Gastroesophageal sphincter (tissue), 4 donors: Measurements from ENCODE around the gene SEMA4A. TPM values are rescaled to one million over a fixed set of nuclear protein-coding genes. Genes with fewer than 3 reads are reported as not detected.

Experiments
- ATAC-seq: fragments of 150-250 bp; one replicate; pipeline ENCODE4 v1.9.1; 2016; ENCODE audit warnings: mild to moderate bottlenecking, moderate library complexity
- H3K27ac ChIP-seq, 4 donors: fragments of 200-600 bp; sonication (generic) in 3 of 4; 1 replicate in 3 of 4; 2 replicates in 1 of 4; pipeline ENCODE4 v1.5.1; 2016 to 2019
- H3K27me3 ChIP-seq: fragments of 200-600 bp; sonication (generic); one replicate; pipeline ENCODE4 v1.5.1; 2019
- H3K36me3 ChIP-seq, 2 donors: fragments of 200-600 bp; sonication (generic); one replicate each; pipeline ENCODE4 v1.5.1; 2019; ENCODE audit warnings: control low read depth in 1 of 2
- H3K4me1 ChIP-seq, 3 donors: fragments of 200-600 bp; sonication (generic); 1 replicate in 2 of 3; 2 replicates in 1 of 3; pipeline ENCODE4 v1.5.1; 2016 to 2019; ENCODE audit warnings: control low read depth in 2 of 3
- H3K4me3 ChIP-seq, 2 donors: fragments of 200-600 bp; sonication (generic); one replicate each; pipeline ENCODE4 v1.5.1; 2019; ENCODE audit warnings: mild to moderate bottlenecking in 1 of 2, moderate library complexity in 1 of 2
- H3K9me3 ChIP-seq, 3 donors: fragments of 200-600 bp; sonication (generic); one replicate each; pipeline ENCODE4 v1.5.1; 2017 to 2019; ENCODE audit warnings: control low read depth in 2 of 3
- EP300 ChIP-seq: sonication (generic); formaldehyde crosslinking; IDR thresholded peaks from one replicate; pipeline ENCODE4 v1.6.1; 2017; ENCODE audit warnings: antibody characterized with exemption, mild to moderate bottlenecking
- POLR2A ChIP-seq, 2 donors: fragments of 450-650 bp; IDR thresholded peaks; one replicate each; pipeline ENCODE4 v1.6.1; 2017; ENCODE audit warnings: antibody characterized with exemption in 2 of 2, mild to moderate bottlenecking in 2 of 2, moderate library complexity in 1 of 2
- POLR2AphosphoS5 ChIP-seq: sonication (generic); formaldehyde crosslinking; IDR thresholded peaks from one replicate; pipeline ENCODE4 v1.6.1; 2017; ENCODE audit warnings: antibody characterized with exemption
- WGBS, 2 donors: methylation state at CpG; one replicate each; pipeline ENCODE4 v1.1.5; 2018; ENCODE audit warnings: low coverage in 1 of 2; 5-methylcytosine and 5-hydroxymethylcytosine counted together
- total RNA-seq, 4 donors: library from RNA; depleted of rRNA; stranded (reverse); fragments of >200 nt; gene quantifications; one replicate each; pipeline ENCODE4 v1.1.0, GENCODE V29; 2016
- TF ChIP-seq, protein P1 (sequence below), 4 experiments: fragments of 200-600 bp in 2 of 4; fragments of 450-650 bp in 2 of 4; sonication (generic) in 1 of 4; IDR thresholded peaks; one replicate each; pipeline ENCODE4 v1.5.1; 2017 to 2019; ENCODE audit warnings: antibody characterized with exemption in 4 of 4, mild to moderate bottlenecking in 2 of 4, moderate library complexity in 2 of 4

SEMA4A gene
- total RNA-seq = 1 to 10 TPM; 1.7 to 7.5 (median 3.4) TPM

DNA sequence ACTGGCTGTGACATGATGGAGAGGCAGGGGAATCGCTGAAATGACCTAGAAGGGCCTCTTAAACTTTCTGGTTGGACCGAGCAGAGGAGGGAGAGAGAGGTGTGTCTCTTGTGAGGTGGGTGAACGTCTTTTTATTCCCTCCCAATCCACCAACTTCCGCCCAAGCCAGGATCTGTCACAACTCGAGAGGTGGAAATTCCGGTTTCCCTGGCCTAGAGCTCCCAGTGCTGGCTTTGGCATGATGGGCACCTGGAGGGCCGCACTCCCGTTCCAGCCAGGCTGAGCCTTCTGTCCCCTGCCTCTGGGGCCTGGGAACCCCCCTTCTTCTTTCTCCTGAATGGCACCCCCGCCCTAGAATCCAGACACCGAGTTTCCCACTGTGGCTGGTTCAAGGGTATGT, at the start of gene SEMA4A:
TSS of gene SEMA4A (plus strand) at position 224 of the 400 bp plus-strand sequence. CDS start 994 bp downstream, outside the sequence.
- TF ChIP-seq POLR2A (IDR thresholded peaks at IDR 0.05) (no peak), POLR2AphosphoS5 (no peak), EP300 (no peak)
- TF ChIP-seq, protein P1, sequence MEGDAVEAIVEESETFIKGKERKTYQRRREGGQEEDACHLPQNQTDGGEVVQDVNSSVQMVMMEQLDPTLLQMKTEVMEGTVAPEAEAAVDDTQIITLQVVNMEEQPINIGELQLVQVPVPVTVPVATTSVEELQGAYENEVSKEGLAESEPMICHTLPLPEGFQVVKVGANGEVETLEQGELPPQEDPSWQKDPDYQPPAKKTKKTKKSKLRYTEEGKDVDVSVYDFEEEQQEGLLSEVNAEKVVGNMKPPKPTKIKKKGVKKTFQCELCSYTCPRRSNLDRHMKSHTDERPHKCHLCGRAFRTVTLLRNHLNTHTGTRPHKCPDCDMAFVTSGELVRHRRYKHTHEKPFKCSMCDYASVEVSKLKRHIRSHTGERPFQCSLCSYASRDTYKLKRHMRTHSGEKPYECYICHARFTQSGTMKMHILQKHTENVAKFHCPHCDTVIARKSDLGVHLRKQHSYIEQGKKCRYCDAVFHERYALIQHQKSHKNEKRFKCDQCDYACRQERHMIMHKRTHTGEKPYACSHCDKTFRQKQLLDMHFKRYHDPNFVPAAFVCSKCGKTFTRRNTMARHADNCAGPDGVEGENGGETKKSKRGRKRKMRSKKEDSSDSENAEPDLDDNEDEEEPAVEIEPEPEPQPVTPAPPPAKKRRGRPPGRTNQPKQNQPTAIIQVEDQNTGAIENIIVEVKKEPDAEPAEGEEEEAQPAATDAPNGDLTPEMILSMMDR (IDR thresholded peaks at IDR 0.05) = no peak
- Histone ChIP-seq H3K27ac (no peak within 1 kb of the TSS), H3K4me1 (no peaks in the 10 kb centered on the region), H3K27me3 (peaks cover 41% of the 10 kb centered on the region), H3K36me3 (no peaks in the 10 kb centered on the region), H3K9me3 (no peaks in the 10 kb centered on the region), H3K4me3 (no peak within 1 kb of the TSS)
- no peak for ATAC-seq
- 79 to 92% methylated on average over 2 to 6 of the region's 10 CpGs for WGBS, 2 donors

DNA sequence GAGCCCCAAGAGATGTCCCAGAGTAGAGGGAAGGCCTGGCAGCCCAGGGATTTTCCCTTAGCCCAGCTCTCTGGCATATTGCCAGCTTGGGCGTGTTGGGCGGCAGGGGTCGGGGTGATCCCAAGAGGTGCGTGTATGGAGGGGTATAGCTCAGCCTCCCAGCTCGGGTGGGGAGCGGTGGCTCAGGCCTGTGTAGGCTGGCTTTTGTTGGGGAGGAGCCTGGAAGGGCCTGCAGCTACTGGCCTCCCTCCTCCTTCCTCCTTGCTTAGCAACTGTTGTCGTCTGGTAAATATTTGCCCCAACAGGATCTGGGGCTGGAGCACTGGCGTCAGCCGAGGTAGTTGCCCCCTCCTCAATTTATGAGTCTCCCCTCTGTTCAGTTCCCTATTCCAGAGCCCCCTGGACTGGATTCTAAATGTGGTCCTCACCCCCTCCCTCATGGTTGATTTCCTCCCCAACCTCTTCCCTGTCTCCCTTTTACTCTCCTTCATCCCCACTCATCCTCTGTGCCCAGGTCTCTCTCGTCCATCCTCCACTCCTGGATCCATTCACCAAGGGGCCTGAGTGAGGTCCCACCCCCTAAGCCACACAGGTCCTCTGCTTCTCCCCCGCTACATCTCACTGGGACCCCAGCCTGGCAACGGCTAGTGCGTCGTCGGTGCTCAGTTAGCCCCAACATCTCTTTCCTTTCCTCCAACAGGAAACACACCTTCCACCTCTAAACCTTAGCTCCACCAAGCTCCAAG, 49.1 kb upstream of the SEMA4A start:
- H3K36me3 ChIP-seq = no peaks in the 10 kb centered on the region
- H3K4me3 ChIP-seq = peak overlapping the region in 1 of 2 donors; percentile 10
- WGBS, 2 donors = 0 to 24% methylated on average over 1 to 11 of the region's 15 CpGs
- peaks cover 18 to 83% (median 63%) of the 10 kb centered on the region in 3 donors for H3K4me1 ChIP-seq
- ATAC-seq = peak; percentile 52
- no peaks in the 10 kb centered on the region for H3K27me3 ChIP-seq
- TF ChIP-seq, protein P1 (IDR thresholded peaks at IDR 0.05) = no peak
- peak; percentile 40 for TF ChIP-seq POLR2AphosphoS5
- H3K27ac ChIP-seq = peak overlapping the region; percentile 87 to 98 (median 96)
- H3K9me3 ChIP-seq = no peaks in the 10 kb centered on the region

DNA sequence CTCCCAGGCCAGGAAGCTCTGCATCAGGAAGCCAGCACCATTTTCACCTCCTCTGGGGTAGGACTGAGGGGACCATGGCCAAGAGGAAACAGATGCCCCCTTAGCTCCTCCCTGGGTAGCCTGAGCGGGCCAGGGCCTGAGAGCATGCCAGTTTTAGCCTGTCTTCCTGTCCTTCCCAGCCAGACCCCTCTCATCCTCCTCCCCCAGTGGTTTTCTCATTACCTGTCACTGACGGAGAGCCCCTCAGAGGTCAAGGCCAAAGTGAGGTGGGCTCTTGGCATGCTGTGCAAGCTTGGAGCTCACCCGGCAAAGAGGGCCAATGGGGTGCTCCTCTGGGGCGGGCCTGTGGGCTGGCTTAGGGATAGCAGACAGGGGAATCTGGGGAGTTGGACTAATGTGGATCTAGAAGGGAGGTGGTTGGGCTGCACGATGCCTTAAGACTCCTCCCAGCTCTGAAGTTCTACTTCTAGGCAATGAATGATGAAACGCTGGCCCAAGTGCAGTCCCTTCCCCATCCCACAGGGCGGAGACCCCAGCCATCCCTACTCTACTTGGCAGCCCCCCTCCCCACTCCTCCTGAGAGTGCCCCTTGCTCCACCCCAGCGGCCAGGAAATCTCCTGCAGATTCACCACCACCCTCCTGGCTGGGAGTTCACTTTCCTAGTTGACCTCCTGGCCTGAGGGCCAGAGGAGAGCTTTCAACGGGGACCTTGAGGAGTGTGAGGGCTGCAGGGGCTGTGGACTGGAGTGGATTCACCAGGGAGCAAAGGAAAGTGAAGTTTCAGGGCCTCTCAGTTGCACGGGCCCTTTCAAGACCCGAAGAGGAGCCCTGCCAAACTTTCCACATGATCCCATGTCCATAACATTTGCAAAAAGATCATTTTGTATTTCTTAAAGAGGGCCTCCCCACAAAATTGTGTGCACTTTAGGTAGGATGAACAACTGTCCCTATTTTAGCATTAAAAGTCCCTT, 48.2 kb upstream of the SEMA4A start:
- Histone ChIP-seq H3K27ac (peak overlapping the region; percentile 87 to 98 (median 96)), H3K4me3 (peak overlapping the region; percentile 27 to 53), H3K9me3 (no peaks in the 10 kb centered on the region), H3K27me3 (no peaks in the 10 kb centered on the region), H3K36me3 (no peaks in the 10 kb centered on the region), H3K4me1 (peaks cover 18 to 82% (median 63%) of the 10 kb centered on the region in 3 donors)
- no peak for ATAC-seq
- WGBS, 2 donors = 7 to 13% methylated on average over 3 of the region's 11 CpGs
- no peak for TF ChIP-seq EP300
- no peak for TF ChIP-seq POLR2A (IDR thresholded peaks at IDR 0.05)
- TF ChIP-seq POLR2AphosphoS5 = no peak
- TF ChIP-seq, protein P1 (IDR thresholded peaks at IDR 0.05) = no peak

DNA sequence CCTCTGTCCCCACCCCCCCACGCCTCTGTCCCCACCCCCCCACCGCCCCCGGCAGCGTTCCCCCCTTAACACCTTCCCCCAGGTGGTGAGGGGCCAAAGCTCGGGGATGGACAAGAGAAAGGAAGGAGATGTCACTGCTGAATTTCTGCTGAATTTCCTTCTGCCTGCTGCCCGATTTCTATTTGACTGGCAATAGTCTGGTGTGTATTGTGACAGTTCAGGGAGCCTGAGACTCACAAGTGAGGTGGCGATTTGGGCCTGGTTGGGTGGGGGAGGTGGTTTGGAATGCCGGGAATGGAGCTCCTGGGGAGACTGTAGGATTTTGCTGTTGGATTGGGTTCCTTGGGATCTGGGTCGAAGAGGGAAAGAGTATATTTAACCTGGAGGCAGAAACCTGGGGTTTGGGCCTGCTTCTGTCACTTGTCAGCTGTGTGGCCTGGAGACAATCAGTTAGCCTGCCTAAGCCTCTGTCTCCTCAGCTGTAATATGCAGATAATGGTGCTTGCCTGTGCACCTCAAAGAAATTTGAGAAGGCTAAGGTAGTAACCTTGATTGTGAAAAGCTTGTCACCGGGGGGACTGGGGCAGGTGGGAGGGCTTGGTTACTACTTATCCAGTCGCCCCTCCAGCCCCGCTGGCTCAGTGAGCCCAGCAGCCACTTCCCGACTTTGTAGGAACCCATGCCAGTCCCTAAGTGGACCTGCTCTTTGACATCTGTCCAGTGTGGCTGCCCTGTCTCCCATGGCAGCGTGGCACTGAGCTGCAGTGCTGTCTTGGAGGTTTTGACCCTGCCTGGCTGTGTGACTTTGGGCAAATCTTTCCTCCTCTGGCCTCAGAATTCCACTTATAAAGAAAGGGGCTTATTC, 46.5 kb upstream of the SEMA4A start:
- H3K9me3 ChIP-seq = no peaks in the 10 kb centered on the region
- no peak for TF ChIP-seq POLR2AphosphoS5
- no peak for TF ChIP-seq POLR2A (IDR thresholded peaks at IDR 0.05)
- TF ChIP-seq, protein P1 (IDR thresholded peaks at IDR 0.05) = no peak
- TF ChIP-seq EP300 = no peak
- H3K4me1 ChIP-seq = peaks cover 18 to 72% (median 52%) of the 10 kb centered on the region in 3 donors
- no peaks in the 10 kb centered on the region for H3K36me3 ChIP-seq
- WGBS, 2 donors = 10 to 37% methylated on average over 3 to 5 of the region's 14 CpGs
- no peaks in the 10 kb centered on the region for H3K27me3 ChIP-seq
- ATAC-seq = no peak
- peak overlapping the region; percentile 87 to 98 (median 96) for H3K27ac ChIP-seq
- peak overlapping the region in 1 of 2 donors; percentile 53 for H3K4me3 ChIP-seq
